DMS153 treated with DMSO at 0.1 percent for 48 hours (cell line): ENCODE results near the gene FUOM.
"Not testable (repeated sequence)": the region's sequence is repeated elsewhere in the genome, so short reads cannot be mapped to it uniquely, and the experiment has no call there.

Experiments
- DNase-seq: peaks from one replicate; lab custom pipeline; 2025; ENCODE audit not compliant: unreplicated experiment; lab: John Stamatoyannopoulos, UW

Gene FUOM

GRCh38 chr10:133388973-133389818 is 31.4 kb upstream of the FUOM start:
- DNase-seq: no peak

- DNase-seq: no peak
Observed at GRCh38 chr10:133388236-133388972, 30.6 kb upstream of the FUOM start.

GRCh38 chr10:133386951-133387350 is 29.1 kb upstream of the FUOM start:
- DNase-seq: not testable (repeated sequence)

- no peak for DNase-seq
Observed at GRCh38 chr10:133385214-133385613, 27.4 kb upstream of the FUOM start.

- DNase-seq: no peak
Observed at GRCh38 chr10:133384071-133384470, 26.3 kb upstream of the FUOM start.

GRCh38 chr10:133383551-133383950 is 25.7 kb upstream of the FUOM start:
- no peak for DNase-seq

GRCh38 chr10:133381036-133381435 is 23.2 kb upstream of the FUOM start:
- DNase-seq: no peak

GRCh38 chr10:133379801-133380666 is 22.2 kb upstream of the FUOM start:
- no peak for DNase-seq

GRCh38 chr10:133379152-133379800 is 21.5 kb upstream of the FUOM start, which contains the start of gene PAOX:
Gene PAOX, plus strand, starts transcription at chr10:133379262. Its CDS starts 55 bp downstream, at chr10:133379317.
- DNase-seq: peak; percentile 3

- DNase-seq: no peak
Observed at GRCh38 chr10:133378251-133379096, 20.7 kb upstream of the FUOM start.

- no peak for DNase-seq
Observed at GRCh38 chr10:133377818-133378250, 20.0 kb upstream of the FUOM start.

GRCh38 chr10:133377025-133377817 is 19.4 kb upstream of the FUOM start:
- no peak for DNase-seq

GRCh38 chr10:133376183-133376582 is 18.4 kb upstream of the FUOM start:
- DNase-seq: not testable (repeated sequence)

- no peak for DNase-seq
Observed at GRCh38 chr10:133375357-133376115, 17.7 kb upstream of the FUOM start.

- DNase-seq: peak; percentile 72
Observed at GRCh38 chr10:133373174-133374090, 15.6 kb upstream of the FUOM start, which contains the start of gene ECHS1. Gene ECHS1, minus strand, starts transcription at chr10:133373354. Its CDS starts 21 bp downstream, at chr10:133373333.

- no peak for DNase-seq
Observed at GRCh38 chr10:133372507-133372906, 14.7 kb upstream of the FUOM start.
